Esophagus mucosa (tissue), 1 donor: ENCODE measurements around the gene DGAT2. TPM values are rescaled to one million over a fixed set of nuclear protein-coding genes. Genes with fewer than 3 reads are reported as not detected.
A peak's percentile ranks its signal among the peaks of the same experiment; 100 is the strongest.

Experiments used
- ATAC-seq: fragments of 200-7000 bp; cut with Tn5 transposase; one replicate; pipeline ENCODE4 v1.9.1; 2020
- total RNA-seq: library from RNA; stranded (reverse); gene quantifications from one replicate; pipeline ENCODE4 v1.2.4, GENCODE V29; 2023
- donor health status: DM: yes; HTN: yes; CAD: no.

The DGAT2 gene
- total RNA-seq, 1 donor from 2014 or later = 12.4 TPM

DNA sequence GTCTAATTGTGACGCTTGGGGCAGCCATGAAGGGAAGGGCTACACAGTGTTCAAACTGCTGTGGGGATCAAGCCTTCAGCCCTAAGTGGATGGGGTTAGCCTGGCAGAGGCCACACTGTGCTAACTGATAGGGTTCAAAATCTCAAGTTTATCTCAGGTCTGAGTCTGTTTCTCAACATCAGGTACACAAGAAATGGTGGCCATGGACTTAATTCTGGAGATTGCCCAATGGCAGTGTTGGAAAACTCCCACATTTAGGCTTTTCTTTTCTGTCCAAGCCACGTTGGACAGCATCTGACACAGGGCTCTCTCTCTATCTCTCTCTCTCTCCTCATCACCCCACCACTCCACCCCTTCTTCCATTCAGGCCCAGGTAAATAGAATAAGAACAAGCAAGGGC is 10.9 kb upstream of the DGAT2 start:
- ATAC-seq = no peak

GRCh38 chr11:75759832-75760231 is 8.7 kb upstream of the DGAT2 start:
- no peak for ATAC-seq

- no peak for ATAC-seq
These were observed 8.3 kb upstream of the DGAT2 start for GRCh38 chr11:75760243-75760642.

GRCh38 chr11:75760710-75761493 is 7.7 kb upstream of the DGAT2 start:
- ATAC-seq = no peak

DNA sequence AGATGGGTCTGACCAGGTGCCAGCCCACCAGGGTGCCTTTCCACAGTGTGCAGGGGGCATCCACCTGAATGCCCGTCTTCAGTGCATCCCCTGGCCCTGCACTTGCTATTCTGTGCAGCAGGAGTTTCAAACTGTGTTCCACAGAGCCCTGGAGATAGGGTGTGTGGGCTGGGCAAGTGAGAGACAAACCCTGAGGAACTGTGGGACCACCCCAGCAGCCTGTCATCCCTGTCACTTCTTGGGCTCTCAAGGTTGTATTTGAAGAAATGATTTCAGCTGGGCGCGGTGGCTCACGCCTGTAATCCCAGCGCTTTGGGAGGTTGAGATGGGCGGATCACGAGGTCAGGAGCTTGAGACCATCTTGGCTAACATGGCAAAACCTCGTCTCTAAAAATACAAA is 6.4 kb upstream of the DGAT2 start:
- no peak for ATAC-seq

- ATAC-seq = no peak
These were observed 5.7 kb upstream of the DGAT2 start for GRCh38 chr11:75762885-75763284.

- no peak for ATAC-seq
These were observed 4.7 kb upstream of the DGAT2 start for GRCh38 chr11:75763846-75764245.

DNA sequence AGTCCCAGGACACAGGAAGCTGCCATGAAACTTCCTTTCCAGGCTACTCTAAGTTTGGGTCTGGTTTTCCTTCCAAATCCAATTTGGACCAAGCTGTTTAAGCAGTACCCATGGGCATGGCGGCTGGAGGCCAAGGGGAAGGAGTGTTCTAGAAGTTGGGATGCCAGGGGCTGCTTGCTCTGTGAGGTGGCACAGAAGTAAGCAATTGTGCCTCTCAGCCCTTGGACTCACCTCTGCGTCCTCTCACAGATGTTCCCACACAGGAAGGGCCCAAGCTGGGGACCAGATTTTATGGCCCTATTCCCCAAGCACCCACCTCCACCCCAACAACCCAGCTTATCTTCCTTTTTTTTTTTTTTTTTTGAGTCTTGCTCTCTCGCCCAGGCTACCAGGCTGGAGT is 3.5 kb upstream of the DGAT2 start:
- ATAC-seq = no peak

DNA sequence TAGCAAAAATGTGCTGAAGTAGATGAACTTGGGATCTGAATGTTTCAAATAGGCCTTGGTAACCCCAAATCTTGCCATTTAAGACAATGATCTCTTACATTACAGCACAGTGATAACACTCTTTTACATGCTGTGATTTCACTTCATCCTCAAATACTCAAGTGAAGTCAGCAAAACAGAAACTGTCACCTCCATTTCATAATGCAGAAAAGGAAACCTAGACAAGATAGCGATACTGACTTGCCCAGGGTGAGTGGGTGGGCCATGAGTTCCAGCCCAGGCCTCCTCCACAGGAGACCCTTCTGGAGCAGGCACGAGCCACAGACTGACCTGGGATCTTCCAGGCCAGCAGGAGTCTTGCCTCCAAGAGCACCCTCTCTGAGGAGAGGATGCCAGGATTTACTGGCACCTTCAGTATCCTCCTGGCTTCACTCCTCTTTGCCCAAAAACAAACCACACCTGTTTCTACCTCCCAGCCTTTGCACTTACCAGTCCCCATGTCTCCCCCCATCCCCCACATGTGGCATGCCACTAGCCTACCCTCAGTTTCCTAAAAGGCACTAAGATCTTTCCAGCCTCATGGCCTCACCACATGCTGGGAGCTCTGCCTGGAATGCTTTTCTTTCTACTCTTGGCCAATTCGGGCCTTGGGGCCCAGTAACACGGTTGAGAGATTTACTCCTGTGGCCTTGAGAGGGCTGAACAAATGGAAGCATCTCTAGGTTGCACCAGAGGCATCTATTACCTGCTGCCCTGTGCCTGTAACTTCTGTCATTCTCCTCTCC is 1.9 kb upstream of the DGAT2 start:
- ATAC-seq = no peak

- ATAC-seq = no peak
These were observed 1.4 kb upstream of the DGAT2 start for GRCh38 chr11:75767228-75767572.

- no peak for ATAC-seq
These were observed 826 bp upstream of the DGAT2 start for GRCh38 chr11:75767793-75768111.

DNA sequence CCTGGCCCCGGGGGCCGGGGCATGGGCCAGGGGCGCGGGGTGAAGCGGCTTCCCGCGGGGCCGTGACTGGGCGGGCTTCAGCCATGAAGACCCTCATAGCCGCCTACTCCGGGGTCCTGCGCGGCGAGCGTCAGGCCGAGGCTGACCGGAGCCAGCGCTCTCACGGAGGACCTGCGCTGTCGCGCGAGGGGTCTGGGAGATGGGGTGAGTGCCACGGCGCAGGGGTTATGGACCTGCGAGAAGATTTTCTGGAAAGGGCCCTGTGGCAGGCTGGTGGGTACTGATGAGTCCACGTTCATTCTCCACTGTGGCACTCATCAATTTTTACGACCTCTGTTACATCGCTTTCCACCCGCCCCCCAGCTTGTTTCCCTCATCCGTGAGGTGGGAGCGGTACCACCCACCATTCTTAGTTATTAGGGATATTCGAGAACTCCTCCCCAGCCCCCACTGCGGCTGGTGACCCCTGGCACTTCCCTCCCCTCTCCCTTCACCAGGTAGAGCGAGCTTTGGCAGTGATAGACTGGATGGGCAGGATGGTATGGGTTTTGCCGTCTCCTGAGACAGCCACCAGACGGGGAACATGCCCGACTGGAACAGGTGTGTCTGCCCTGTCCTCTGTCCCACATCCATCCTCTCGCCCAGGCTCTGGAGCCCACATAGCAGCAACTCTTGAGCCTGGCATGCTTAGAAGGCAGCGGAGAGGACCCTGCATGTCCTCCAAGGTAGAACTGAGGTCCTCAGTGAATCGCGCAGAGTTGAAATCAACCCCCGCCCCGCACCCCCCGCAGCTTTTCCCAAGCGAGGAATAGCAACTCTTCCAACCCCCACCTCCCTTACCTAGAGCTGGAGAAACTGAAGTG is 562 bp downstream of the DGAT2 start:
- peak; percentile 47 for ATAC-seq

DNA sequence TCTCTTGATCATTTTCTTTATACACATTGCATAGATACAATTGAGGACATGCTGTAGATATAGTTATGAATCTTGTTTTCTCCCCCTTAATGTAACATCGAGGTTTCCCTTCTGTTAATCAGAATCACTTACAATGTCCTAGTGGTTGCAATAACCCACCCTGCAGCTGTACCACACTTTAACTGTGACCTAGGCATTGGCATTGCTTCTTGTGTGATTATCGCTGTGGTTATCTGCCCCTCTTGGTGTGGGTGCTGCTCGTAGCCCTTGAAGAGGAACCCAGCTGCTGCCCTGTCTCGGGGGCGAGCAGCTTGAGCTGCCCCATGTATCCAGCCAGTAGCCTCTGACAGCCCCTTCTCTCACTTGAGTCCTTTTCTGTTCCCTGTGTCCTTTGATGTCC is 1.5 kb downstream of the DGAT2 start:
- no peak for ATAC-seq

DNA sequence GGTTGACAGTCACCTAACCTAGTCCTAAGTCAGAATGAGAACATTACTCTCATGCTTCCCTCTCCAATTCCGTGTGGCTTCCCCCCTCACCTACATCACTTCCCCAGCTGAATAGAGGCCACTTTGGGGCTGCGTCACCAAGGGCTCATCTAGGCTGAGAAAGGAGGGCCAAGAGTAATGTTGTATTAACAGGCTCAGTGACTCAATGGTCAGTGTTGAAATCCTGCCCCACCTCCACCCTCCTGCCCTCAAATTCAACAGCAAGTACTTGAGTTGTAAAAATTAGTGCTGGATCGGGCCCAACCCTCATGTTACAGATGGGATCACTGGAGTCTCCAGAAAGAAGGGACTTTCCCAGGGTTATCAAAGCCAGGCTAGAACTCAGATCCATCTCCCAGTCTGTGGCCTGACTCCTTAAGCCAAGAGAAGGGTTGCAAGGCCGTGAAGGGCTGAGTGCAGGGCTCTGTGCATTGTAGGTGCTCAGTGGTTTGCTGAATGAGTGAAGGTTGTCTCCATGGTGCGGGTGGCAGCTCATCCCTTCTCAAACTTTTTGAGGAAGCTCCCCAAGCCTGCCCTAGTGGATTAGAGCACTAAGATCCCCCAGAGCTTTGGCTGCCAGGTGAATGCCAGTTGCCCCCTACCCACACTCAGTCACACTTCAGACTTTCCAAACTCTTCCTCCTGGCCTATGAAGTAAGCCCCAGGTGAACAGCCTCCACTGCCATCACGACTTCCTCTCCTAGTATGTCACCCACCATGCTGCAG is 3.2 kb downstream of the DGAT2 start:
- ATAC-seq = peak; percentile 53

DNA sequence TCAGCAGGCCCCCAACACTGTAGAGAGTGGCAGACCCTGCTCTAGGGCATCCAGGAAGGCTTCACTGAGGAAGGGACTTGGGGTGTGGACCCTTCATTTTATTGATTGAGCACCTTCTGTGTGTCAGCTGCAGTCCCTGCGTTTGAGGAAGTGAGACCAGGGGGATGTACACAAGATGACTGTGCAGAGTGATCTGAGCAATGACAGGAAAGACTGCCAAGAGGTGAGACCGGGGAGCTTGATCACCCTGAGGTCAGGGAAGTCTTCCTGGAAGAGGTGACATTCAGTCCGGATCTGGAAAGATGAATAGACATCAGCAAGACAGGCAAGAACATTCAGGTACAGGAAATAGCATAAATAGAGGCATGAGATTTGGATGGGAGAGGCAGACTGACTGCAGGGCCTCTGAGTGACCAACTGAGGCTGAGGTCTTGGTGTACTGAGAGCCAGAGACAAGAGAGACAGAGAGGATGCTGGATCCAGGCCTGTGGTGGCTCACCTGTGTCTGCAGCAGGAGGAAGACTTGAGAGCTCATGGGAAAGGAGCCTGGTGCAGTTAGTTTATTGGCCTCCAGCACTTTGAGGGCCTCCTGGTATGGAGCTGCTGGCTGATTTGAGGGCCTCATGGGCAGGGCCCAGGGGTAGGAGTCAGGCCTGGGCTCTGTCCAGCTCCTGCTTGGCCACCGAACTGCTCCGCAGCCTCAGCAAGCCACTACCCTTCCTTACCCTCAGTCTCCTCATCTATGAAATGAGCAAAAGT is 5.2 kb downstream of the DGAT2 start:
- peak; percentile 56 for ATAC-seq

DNA sequence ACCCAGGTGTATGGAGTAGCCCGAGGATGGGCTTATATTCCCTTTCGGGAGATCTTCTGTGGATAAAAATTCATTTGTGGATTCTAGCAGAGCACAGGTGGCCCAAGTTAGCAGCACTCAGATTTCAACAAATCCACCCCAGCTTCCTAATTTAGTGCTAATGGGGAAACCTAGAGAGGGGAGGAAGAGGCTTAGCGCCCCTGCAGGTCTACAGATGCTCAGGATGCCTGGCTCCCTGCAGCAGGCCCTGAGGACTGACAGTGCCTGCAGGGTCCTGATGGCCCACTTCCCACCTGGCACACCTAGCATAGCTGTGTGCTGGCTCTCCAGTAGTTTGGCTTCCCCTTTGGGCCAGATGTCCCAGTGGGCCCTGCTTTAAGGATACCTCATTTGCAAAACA is 6.5 kb downstream of the DGAT2 start:
- ATAC-seq = no peak

GRCh38 chr11:75776546-75776945 is 8.0 kb downstream of the DGAT2 start:
- ATAC-seq = no peak

DNA sequence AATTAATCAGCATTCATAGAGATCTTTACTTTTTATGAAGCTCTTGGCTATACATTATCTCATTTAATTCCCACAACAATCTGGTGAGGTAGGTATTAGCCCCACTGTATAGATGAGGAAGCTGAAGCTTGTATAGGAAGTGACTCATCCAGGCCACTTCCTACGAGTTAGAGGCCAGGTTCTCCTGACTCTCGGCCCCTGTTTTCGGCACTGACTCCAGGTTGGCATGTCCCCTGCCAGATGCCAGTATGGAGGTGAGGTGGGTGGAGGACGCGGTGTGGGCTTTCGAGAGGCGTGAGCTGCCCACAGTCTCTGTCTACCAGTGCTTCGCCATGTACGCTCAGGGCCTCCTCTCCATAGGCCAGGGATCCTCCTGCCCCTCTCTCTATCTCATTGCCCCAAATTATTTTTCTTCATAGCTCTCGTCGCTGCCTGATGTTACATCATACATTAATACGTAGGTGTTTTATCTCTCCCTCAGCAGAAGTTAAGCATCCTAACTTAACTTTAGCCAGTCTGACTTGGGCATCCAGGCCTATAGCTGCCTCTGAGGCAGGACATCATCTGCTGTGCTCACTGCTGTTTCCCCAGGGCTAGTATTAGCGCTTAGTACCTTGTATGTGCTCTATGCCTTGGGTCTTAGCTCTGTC is 9.0 kb downstream of the DGAT2 start:
- ATAC-seq = peak; percentile 26

- ATAC-seq = no peak
These were observed 10.4 kb downstream of the DGAT2 start for GRCh38 chr11:75778962-75779361.

DNA sequence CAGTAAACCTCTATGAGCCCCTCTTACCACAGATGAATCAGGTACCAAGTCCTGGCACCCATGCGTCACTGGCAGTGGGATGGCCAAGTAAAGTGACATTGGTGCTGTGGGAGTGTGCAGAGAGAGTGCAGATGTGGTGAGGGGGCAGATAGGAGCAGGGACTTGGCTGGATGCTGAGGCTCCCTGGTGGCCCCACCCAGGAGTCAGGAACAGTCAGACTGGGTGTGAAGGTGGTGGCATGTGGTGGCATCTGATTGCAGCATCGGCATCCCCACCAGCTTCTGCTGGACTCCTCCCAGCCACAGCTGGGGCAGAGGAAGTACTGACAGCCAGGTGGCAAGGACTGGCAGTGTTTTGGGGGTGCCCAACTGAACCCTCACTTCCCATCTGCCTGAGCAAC is 11.4 kb downstream of the DGAT2 start:
- ATAC-seq = no peak

DNA sequence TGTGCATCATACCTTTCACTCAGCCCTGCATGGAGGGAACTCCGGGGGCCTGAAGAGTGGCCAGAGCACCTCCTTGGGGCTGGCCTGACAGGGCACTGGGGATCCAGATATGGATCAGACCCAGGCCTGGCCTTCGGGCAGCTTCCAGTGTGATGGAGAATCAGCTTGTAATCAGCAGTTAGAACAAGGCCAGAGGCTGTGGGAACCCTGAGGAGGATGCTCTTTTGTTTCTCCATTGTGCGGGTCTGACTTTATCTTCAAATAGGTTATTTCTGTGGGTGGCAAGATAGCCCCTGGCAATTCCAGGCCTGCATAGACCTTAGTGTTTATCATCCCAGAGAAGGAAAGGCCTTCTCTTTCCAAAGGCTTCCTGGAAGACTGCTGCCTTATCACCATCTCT is 12.3 kb downstream of the DGAT2 start:
- no peak for ATAC-seq
